Transverse colon (tissue), 4 donors: Measurements from ENCODE around the gene COL4A1.

Source experiments
- POLR2A ChIP-seq: fragments of 450-650 bp; IDR thresholded peaks from one replicate; pipeline ENCODE4 v1.6.1; 2016; ENCODE audit warnings: antibody characterized with exemption, mild to moderate bottlenecking, moderate library complexity
- POLR2AphosphoS5 ChIP-seq, 3 donors: sonication (generic); formaldehyde crosslinking; IDR thresholded peaks; one replicate each; pipeline ENCODE4 v1.6.1; 2016; ENCODE audit warnings: antibody characterized with exemption in 3 of 3
- TF ChIP-seq, protein P1 (sequence below), 5 experiments: fragments of 200-600 bp in 3 of 5; fragments of 450-650 bp in 2 of 5; sonication (generic) in 3 of 5; IDR thresholded peaks; 1 replicate in 2 of 5; 2 replicates in 3 of 5; pipeline ENCODE4 v1.5.1; 2016 to 2017; ENCODE audit warnings: antibody characterized with exemption in 5 of 5, inconsistent platforms in 3 of 5, mild to moderate bottlenecking in 2 of 5, moderate library complexity in 1 of 5

DNA sequence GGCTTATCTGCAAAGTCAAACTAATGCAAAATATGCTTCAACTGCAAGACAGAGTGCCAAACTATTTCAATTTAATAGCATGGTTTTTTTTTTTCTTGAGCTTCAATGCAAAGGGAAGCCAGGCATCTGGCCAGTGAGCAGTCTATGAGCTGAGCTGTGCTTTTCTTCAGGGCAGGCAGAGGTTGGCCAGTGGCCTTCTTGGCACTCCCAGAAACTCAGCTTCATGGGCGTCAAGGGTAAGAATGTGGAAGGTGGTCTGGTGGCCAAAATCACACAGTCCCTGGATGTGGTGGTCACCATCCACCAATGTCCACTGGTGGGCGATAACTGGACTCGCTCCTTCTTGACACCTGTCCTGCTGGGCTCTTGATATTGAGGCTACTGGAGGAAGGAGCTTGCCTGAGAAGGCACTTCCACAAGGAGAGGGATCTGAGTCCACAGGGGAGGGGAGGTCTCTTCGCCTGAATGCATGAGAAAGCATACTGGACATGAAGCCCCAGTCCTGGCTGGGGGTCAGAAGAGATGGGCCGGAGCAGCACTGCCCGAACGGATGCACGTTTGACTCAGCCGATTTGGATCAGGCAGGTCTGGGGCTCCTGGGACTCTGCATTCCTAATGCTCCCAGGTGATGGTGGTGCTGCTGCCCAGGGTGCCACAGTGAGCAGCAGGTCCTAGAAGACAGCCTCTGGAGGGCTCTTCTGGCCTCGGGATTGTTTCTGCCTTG lies 17.2 kb upstream of the COL4A1 start:
- TF ChIP-seq, protein P1, sequence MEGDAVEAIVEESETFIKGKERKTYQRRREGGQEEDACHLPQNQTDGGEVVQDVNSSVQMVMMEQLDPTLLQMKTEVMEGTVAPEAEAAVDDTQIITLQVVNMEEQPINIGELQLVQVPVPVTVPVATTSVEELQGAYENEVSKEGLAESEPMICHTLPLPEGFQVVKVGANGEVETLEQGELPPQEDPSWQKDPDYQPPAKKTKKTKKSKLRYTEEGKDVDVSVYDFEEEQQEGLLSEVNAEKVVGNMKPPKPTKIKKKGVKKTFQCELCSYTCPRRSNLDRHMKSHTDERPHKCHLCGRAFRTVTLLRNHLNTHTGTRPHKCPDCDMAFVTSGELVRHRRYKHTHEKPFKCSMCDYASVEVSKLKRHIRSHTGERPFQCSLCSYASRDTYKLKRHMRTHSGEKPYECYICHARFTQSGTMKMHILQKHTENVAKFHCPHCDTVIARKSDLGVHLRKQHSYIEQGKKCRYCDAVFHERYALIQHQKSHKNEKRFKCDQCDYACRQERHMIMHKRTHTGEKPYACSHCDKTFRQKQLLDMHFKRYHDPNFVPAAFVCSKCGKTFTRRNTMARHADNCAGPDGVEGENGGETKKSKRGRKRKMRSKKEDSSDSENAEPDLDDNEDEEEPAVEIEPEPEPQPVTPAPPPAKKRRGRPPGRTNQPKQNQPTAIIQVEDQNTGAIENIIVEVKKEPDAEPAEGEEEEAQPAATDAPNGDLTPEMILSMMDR (IDR thresholded peaks at IDR 0.05), result no peak
- TF ChIP-seq POLR2A, result no peak
- TF ChIP-seq POLR2AphosphoS5 (IDR thresholded peaks at IDR 0.05), result no peak
